HG03520 (cell line): Measurements from ENCODE around the gene TTYH3.
"Not testable (repeated sequence)": the region's sequence is repeated elsewhere in the genome, so short reads cannot be mapped to it uniquely, and the experiment has no call there.

Experiments used
- ATAC-seq: cut with Tn5 transposase; IDR thresholded peaks from one replicate; pipeline ENCODE4 v1.9.1; 2021; ENCODE audit warnings: mild to moderate bottlenecking, moderate library complexity; ENCODE audit not compliant: unreplicated experiment

TTYH3 gene

DNA sequence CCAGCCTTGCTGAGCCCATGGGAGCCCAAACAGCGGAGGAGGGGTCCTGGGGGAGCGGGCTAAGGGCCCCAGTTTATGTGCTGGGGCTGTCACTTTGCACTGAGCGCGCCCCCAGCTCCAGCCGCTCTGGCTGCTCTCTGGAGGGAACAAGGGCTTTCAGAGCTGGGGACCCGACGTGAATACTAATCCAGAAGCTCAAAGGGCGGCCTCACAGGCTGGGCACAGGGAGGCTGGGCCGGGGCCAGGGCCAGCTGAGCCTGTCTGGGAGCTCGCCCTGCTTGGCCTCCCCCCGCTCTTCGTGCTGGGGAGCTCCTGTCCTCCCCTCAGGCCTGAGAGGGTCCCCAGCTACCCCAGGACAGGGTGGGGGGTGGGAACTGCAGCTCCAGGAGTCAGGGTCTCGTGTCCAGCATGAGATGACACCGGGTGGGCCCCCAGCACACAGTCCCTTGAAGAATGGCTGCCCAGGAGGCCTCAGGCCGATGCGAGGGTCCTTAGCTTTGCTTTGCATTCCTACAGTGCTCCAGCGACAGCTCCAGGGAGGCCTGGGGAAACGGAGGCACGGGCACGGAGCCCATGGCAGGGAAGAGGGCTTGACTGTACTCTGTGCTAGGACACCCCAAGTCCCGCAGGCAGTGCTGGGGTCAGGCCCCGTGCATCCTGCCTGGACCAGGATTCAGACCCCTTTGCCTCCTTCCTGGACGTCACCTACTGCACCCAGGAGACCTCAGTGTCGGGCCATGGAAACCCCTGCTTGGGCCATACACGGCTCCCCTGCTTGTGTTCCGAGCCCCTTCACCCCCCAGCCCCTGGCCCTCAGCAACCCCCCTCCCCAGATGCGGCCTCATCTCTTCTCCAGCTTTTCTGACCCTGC, 50.4 kb downstream of the TTYH3 start:
- no peak for ATAC-seq

DNA sequence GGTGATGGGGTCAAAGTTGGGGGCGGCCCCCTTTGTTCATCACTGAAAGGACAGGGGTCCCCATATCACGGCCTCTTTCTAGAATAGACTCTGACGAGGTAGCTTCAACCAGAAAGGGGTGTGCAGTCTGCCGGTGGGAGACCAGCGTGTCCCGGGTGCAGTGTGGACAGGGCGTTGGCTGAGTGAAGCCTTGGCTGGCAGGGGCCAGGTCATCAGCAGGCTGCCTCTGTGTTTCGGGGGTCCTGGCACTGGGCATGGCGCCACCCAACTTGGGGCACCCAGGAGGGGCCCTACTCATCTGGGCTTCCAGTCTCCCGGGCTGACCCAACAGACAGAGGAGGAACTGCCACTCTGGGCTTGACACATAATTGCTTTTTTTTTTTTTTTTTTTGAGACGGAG, 52.7 kb downstream of the TTYH3 start:
- no peak for ATAC-seq

DNA sequence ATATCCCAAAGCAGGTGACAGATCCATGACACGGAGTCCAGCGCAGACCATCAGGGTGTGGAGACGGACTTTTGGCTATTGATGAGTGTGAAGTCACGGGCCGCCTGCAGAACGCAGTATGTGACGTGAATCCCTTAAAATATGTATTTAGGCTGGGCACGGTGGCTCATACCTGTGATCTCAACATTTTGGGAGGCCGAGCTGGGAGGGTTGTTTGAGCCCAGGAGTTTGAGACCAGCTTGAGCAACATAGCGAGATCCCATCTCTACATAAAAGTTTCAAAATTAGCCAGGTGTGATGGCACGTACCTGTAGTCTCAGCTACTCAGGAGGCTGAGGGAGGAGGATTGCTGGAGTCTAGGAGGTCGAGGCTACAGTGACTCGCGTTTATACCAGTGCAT, 54.3 kb downstream of the TTYH3 start:
- ATAC-seq: no peak

DNA sequence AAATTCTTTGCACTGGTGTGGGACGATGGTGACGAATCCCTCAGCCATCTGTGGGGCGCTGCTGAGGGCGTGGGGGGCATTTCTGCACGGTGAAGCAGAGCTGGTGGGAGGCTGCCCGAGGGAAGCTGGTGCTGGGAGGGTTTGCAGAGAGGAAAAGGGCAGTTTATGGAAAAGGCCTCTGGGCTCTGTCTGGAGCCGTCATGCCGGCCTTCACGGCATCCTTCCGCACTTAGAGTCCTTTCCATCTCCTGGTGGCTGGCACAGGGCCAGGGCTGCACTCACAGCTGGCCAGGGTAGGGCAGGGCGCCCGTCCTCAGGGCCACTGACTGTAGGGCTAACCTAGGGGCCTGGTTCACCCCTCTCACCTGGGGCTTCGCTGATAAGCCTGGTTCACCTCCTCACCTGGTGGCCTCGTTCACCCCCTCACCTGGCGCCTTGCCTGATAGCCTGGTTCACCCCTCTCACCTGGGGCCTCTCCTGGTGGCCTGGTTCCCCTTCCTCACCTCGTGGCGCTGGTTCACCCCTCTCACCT, 55.6 kb downstream of the TTYH3 start:
- no peak for ATAC-seq

DNA sequence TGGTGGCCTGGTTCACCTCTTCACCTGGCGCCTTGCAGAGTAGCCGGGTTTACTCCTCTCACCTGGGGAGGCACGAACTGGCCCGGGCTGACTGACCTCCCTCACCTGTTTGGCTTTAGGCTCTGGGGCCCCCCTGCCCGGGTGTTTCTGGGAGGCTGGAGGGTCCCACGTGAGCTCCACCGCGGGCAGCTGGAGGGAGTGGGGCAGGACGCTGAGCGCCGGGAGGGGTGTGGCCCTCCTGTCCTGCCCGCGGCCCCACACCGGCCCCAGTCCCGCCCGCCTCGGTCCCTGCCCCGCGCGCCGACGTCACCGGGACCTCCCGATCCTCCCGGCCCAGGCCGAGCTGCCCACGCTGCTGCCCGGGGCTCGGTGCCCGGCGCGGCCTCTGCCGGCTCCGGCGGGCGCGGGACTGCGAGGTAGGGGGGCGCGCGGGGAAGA, 56.1 kb downstream of the TTYH3 start, which contains the start of gene AMZ1:
Gene AMZ1 (plus strand): TSS at position 322 of the 438 bp plus-strand sequence. CDS start 12,250 bp downstream, outside the sequence.
- no peak for ATAC-seq

DNA sequence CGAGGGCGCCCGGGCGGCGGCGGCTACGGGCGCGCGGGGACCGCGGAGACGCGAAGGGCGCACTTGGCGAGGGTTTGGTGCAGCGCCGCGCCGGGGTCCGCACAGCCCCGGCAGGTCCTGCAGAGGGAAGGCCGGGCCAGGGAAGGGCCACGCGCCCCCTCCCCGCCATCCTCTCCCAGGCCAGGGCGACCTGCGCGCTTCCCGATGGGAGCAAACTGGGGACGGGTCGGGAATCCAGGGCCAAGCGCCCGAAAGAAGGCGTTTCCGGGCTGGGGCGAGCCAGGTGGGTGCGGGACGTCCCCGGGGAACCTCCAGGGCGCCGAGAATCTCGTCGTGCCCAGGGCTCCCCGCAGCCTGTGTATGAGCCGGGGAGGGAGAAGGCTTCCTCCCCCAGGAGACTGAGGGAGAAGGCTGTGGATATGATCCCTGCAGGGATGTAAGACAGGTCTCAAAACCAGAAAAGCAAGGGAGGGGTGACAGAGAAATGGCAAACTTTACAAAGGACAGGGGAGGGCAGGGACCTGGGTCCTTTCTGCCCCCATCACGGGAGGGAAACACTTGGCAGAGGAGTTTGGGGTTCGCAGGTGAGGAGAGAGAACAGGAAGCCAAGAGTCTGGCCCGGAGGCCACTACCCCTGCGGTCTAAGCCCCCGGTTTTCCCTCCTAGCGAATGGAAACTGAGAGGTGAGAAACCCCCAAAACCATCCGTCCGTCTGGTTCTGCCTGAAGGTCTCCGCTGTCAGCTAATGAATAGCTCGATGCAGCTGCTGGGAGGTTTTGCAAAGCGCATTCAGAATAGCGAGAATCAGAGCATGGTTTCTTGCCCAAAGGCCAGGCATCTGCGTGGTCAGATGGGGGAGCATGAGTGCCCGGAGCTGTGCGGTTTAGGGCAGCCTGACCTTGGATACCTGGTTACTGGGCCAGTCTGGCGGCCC, 56.9 kb downstream of the TTYH3 start:
- peak; percentile 72 for ATAC-seq

DNA sequence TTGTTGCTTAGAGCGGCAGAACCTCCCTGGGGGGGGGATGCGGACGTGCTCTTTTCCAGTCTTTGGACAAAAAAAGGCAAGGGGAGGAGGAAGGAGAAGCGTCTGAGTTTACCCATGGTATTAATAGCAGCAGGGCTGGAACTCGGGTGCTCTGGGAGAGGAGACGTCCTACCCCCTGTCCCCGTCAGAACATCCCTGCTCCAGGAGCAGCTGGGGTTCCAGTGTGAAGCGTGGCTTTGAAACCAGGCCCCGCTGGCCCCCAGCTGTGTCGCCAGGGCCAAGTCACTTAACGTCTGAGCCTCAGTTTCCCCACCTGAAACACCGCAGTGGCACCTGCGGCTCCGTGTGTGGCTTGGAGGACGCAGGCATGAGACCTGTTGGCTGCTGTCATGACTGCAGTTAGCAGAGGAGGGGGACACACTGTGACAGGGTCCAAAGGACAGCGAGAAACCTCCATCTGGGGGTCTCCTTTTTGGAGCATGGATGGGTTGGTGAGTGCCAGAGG, 57.6 kb downstream of the TTYH3 start:
- ATAC-seq: peak; percentile 10

DNA sequence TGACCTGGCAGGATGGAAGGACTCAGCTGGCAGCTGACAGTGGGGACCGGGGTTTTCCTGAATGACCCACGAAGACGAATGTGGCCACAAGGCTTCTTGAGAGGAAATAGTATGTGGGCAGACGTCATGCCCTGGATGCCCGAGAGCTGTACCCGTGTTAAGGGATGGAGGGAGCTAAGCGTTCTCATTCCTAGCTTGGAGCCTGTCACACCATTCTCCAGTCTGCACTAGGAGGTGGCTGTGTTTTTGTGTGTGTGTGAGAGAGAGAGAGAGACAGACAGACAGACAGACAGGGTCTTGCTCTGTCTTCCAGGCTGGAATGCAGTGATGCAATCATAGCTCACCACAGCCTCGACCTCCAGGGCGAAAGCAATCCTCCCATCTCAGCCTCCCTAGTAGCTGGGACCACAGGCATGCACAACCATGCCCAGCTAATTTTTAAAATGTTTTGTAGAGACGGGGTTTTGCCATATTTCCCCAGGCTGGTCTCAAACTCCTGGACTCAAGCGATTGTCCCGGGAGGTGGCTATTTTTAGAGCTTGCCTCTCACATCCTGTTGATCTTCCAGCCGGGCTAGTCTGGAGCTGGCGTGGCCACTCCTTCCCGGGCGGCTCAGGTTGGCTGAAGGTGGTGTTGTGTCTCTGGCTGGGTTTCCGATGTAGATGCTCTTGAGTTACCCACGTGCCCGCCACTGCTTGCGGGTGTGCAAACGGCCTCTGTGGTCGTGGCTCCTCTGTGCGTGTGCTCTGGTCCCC, 58.3 kb downstream of the TTYH3 start:
- ATAC-seq: no peak

DNA sequence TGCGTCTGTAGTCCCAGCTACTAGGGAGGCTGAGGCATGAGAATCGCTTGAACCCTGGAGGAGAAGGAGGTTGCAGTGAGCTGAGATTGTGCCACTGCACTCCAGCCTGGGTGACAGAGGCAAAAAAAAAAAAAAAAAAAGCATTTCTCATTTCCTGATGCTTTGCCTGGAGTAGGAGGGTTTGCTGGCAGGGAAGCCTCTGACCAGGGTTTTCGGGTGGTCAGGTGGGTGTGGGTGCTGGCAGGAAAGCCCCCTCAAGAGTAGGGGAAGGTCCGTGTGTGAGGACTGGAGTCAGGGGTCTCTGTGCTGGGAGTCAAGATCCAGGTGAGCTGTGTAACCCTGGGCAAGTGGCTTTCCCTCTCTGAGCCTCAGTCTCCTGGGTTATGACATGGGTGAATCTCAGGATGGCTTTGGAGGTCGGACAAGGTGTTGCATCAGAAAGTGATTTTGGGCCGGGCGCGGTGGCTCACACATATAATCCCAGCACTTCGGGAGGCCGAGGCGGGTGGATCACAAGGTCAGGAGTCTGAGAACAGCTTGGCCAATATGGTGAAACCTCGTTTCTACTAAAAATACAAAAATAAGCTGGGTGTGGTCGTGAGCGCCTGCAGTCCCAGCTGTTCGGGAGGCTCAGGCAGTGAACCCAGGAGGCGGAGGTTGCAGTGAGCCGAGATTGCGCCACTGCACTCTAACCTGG, 59.4 kb downstream of the TTYH3 start:
- no peak for ATAC-seq

DNA sequence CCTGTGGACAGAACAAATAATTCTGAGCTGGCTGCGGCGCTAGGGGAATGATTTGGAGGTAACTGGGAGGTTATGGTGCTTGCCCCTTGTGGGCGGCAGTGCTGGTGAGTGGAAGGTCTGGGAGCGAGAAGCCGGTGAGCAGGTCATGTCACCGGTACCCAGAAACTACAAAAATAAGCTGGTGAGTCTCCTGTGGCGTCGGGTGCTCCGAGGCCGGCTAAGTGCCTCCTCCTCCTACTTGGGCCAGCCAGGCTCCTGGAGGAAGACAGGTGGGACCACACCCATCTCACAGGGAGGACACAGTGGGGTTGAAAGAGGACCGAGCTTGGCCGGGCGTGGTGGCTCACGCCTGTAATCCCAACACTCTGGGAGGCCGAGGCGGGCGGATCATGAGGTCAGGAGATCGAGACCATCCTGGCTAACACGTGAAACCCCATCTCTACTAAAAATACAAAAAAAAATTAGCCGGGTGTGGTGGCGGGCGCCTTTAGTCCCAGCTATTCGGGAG, 60.2 kb downstream of the TTYH3 start:
- not testable (repeated sequence) for ATAC-seq

DNA sequence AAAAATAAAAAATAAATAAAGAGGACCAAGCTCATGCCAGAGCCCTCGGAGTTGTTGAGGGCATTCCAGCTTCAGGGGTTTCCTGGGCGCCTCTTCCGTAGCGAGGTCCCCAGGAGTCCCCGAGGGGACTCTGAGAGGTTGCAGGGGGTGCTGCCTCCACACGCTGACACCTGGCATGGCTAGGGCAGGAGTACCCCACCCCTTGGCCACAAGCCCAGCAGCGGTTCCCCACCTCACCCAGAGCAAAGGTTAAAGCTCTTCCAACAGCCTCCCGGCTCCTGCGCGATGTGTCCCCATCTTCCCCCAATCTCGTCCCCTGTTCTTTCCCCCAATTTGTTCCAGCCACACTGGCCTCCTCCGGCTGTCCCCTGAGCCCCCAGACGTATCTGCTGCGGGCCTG, 60.8 kb downstream of the TTYH3 start:
- ATAC-seq: no peak

DNA sequence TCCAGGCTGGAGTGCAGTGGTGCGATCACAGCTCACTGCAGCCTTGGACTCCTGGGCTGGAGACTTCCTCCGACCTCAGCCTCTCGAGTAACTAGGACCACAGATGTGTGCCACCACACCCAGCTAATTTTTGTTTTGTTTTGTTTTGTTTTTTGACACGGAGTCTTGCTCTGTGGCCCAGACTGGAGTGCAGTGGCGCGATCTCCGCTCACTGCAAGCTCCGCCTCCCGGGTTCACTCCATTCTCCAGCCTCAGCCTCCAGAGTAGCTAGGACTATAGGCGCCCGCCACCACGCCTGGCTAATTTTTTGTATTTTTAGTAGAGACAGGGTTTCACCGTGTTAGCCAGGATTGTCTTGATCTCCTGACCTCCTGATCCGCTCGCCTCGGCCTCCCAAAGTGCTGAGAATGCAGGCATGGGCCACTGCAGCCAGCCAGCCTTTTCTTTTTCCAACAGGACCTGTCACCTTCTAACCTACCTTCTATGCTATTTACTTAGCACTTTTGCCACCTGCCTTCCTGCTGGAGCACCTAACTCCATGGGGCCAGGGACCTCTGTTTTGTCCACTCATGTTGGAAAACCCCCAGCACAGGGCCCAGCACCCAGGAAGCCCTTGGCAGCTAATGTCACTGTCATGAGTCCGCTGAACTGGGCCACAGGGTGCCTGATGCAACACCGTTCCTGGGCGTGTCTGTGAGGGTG, 61.8 kb downstream of the TTYH3 start:
- ATAC-seq: not testable (repeated sequence)

DNA sequence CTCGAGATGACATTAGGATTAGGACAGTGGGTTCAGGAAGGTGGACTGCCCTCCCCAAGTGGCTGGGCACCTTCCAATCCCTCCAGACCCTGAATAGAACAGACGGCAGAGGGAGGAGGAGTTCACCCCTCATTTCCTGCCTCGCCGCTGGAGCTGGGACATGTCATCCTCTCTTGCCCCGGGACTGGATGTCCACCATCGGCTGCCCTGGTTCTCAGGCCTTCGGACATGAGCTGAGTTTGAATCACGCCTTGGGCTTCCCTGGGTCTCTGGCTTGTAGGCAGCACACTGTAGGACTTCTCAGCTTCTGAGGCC, 62.3 kb downstream of the TTYH3 start:
- ATAC-seq: not testable (repeated sequence)

DNA sequence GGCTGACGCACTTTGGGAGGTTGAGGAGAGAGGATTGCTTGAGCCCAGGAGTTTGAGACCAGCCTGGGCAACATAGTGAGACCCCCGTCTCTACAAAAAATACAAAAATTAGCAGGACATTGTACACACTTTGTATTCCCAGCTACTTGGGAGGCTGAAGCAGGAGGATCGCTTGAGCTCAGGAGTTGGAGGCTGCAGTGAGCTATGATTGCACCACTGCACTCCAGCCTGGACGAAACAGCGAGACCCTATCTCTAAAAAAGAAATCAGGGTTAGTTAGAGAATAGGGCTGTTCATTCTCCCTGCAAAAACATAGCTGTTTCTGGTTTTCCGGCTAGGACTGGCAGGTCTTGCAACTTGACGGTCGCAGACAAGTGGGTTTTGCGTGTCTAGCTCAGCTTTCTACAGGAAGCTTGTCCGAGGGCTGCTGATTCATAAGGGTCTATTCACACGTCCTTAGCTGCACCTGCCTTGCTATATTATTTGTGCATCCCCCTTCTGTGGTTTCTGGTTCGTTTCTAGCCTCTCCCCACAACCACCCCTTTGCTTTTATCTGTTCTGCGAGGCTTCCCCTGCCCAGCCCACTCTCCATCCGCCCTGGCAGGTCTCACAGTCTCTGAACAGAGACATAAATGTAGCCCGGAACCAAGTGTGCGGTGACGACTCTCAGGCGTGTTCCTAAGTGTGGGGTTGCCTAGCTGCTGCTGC, 66.9 kb downstream of the TTYH3 start:
- peak; percentile 92 for ATAC-seq

DNA sequence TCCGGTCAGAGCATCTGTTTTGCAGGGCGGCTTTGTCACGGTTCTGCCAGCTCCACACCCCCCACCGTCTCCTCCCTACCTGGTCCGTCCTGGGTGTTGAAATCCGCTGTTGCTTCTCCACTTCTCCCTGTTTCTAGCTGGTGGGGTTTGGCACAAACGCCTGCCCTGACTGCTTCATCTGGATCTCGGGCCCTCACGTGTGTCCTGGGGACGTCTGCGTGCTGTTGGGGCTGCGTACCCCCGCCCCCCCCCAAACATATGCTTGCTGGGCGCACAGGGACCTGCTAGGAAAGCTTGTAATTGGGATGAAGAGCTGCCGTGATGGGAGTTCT, 67.5 kb downstream of the TTYH3 start:
- ATAC-seq: no peak

DNA sequence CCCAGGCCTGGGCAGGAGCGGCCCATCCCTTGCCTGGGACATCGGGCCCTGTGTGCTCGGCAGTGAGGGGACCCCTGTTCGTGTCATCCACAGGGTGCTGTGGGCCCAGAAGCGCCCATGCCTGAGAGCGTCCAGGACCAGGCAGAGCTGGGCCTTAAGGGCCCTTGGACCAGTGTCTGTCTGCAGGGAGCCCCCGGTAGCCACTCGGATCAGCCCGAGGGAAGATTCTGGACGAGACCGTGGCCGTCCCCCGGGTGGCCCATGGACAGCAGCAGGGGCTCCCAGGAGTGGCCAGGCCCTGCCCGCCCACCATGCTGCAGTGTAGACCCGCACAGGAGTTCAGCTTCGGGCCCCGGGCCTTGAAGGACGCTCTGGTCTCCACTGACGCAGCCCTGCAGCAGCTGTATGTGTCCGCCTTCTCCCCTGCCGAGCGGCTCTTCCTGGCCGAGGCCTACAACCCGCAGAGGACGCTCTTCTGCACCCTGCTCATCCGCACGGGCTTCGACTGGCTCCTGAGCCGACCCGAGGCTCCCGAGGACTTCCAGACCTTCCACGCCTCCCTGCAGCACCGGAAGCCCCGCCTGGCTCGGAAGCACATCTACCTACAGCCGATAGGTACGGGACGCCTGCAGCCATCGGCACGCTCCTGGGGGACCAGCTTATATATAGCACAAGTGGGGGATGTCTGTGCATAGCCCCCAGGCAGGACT, 68.5 kb downstream of the TTYH3 start:
- no peak for ATAC-seq

DNA sequence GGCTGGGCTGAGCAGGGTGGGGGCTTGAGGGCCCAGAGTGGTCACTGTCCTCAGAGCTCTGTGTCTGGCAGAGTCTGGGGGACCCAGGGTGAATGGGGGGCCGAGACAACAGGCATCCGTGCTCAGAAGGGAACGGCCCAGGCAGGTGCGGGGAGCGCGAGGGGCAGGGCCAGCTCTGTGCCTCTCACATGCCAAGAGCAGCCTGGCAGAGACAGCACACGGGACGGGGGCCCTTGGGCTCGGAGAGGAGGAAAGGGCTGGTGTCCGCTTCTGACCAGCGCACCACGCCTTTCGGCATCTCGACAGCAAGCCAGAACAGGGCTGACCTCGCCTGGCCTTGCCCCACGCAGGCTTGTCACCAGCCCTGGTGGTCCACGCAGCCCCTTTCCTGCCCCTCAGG, 69.6 kb downstream of the TTYH3 start:
- ATAC-seq: no peak
